Activated T-helper 9 cell treated with anti-CD3 and anti-CD28 coated beads, Interleukin-2, amount 50 U/mL, for 16 hours (primary cell): ENCODE results near the gene DOCK11.
"Not testable (repeated sequence)": the region's sequence is repeated elsewhere in the genome, so short reads cannot be mapped to it uniquely, and the experiment has no call there.

ENCODE experiments used
- DNase-seq: peaks from one replicate; pipeline ENCODE4 v3.0.0-alpha.2; 2020; ENCODE audit warnings: low read depth

DOCK11 gene

GRCh38 chrX:118570209-118570608 lies 74.6 kb downstream of the DOCK11 start:
- no peak for DNase-seq

DNA sequence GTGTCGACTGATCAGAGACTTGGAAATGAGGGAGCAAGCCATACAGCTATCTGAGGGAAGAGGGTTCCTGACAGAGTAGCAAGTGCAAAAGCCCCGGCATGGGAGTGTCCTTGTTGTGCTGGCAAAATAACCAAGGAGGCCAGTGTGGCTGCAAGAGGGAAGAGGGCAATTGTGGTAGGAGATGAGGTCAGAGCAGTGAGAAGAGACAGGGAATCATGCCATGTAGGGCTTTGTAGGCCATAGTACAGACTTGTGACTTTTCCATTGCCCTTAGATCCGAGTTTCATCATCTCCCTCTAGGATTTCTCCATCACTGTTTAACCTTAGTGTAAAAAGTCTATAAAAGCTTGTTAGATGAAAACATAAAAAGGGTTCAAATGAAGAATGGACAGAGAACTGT lies 76.2 kb downstream of the DOCK11 start:
- no peak for DNase-seq

- DNase-seq, result no peak
Observed at GRCh38 chrX:118574666-118575065, 79.1 kb downstream of the DOCK11 start.

DNA sequence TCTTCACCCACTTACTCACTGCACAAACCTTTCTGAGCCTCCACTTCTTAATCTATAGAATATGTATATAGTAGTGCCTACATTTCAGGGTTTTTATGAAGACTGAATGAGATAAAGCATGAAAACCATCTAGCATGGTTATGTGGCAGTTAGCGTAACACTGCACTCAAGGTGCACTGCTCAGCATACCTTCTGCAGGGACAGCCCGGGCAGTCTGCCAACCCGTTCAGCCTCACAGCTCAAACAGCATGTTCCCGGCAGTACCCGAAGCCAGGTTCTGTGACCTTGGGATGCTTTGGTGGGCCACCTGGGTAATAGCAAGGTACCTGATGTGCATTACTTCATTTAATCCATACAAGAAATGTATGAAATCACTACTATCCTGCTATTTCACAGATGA lies 81.4 kb downstream of the DOCK11 start:
- DNase-seq, result no peak

DNA sequence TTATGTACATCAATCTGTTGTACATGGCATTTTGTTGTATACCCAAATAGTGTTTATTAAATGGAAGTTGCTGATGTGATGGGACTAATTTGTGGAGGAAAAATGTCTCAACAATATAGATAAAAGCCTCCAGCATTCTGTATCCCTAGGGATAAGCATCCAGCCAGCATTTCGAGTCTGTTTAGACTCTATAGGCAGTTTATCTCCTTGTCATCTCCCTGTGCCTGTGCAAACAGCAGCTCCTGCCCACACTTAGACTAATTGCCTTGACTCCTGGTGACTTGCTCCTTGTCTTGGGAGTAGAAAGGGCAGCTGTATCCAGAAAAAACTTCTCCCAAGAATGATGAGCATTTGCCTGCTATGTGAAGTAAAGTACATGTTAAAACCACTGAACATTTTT lies 83.8 kb downstream of the DOCK11 start:
- no peak for DNase-seq

- DNase-seq, result not testable (repeated sequence)
Observed at GRCh38 chrX:118582926-118583325, 87.3 kb downstream of the DOCK11 start.

- DNase-seq, result no peak
Observed at GRCh38 chrX:118583781-118584180, 88.2 kb downstream of the DOCK11 start.

DNA sequence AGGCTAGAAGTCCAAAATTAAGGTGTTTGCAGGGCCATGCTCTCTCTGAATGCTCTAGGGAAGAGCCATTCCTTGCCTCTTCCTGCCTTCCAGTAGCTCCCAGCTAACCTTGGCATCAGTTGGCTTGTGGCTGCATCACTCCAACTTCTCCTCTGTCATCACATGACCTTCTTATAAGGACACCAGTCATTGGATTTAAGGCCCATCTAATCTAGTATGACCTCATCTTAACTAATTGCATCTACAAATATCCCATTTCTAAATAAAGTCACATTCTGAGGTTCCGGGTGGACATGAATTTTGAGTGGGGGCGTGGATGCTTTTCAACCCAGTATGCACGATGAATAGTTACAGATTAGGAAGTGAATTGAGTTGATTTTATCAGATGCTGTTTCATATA lies 89.7 kb downstream of the DOCK11 start:
- no peak for DNase-seq

GRCh38 chrX:118586206-118586605 lies 90.6 kb downstream of the DOCK11 start:
- not testable (repeated sequence) for DNase-seq

DNA sequence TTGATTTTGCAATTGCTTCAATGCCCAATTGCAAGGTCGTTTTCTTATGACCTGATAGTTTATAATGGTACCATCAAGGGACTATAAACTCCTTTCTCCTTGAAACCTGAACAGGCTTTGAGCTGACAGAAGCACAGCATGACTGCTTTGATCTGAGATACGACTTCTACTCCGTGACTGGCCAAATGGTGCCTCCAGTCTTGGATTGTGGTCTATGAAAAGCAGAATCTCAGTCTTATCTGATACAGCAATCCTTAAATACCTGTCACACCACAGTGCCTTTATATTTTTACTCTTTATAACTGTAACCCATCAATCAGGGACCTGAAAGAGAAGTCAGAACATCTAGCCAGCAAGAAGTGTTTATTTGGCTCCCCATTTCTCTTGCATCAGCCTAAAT lies 93.1 kb downstream of the DOCK11 start:
- DNase-seq, result no peak

DNA sequence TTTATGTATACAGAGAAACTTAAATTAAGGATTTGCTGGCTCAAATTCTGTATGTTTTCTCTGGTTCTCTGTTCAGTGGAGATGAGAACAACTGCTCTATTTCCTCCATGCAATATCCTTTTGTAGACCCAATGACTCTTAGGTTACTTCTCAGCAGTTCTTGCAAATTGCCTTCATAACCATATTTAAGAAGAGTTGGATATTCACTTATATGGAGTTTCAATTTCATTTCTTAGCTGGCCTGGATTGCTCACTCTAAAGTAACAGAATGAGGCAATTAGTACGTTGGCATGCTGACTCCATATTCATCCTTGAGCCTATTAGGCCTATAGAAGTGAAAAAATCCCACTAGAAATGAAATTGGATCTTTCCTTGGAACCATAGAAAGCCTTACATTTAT lies 93.6 kb downstream of the DOCK11 start:
- DNase-seq, result no peak

GRCh38 chrX:118593407-118593806 lies 97.8 kb downstream of the DOCK11 start:
- no peak for DNase-seq

DNA sequence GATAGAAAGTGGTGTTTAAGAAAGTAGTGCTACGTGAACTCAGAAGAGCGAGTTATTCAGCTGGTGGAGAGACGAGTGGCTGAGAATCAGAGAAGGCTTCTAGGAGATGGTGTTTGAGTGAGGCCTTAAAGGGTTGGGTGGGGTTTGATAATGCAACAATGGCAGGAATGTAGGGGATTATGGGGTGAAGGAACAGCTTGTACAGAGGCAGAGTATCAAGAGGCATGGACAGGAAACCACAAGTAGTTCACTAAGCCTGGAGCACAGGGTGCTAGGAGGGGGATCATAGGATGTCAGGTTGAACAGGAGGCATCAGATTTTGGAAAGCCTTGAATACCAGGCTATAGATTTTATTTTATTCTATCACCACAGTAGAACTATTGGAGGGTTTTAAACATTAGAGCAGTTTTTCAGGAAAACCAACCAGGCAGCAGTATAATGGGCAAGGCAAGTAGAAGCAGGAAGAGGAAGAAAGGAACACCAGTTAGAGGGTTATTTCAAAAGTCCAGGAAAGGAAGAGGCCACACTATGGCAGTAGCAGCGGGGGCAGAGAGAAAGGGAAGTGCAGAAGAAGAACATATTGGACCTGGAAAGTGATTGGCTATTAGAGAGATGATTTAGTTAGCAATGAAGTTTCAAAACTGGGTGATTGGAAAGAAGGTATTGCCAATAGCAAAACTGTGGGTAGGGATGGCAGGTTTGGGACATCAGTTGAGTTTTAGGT lies 99.2 kb downstream of the DOCK11 start:
- DNase-seq, result no peak

DNA sequence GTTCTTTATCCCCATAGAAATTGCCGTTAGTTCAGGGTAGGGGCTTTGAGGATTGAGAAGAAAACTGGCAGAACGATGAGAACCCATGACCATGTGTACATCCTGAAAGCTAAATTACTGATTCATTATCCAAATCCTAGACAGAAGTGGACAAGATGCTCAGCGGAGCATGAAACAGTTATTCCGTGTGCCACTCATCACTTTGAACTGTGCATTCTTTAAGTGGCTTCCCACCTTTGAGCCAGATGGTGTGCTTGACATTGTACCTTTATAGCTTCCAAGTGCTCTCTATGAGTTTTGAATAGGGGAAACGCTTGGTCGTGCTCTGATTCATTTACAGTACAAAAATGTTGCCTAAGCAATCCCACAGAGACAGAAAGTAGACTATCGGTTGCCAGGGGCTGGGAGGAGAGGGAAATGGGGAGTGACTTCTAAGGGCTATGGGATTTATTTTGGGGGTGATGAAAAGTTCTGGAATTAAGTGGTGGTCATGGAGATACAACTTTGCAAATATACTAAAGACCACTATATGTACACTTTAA lies 100.0 kb downstream of the DOCK11 start:
- DNase-seq, result no peak

- DNase-seq, result no peak
Observed at GRCh38 chrX:118596390-118596789, 100.8 kb downstream of the DOCK11 start.

GRCh38 chrX:118603981-118604380 lies 108.4 kb downstream of the DOCK11 start:
- no peak for DNase-seq

- no peak for DNase-seq
Observed at GRCh38 chrX:118612290-118612689, 116.7 kb downstream of the DOCK11 start.

DNA sequence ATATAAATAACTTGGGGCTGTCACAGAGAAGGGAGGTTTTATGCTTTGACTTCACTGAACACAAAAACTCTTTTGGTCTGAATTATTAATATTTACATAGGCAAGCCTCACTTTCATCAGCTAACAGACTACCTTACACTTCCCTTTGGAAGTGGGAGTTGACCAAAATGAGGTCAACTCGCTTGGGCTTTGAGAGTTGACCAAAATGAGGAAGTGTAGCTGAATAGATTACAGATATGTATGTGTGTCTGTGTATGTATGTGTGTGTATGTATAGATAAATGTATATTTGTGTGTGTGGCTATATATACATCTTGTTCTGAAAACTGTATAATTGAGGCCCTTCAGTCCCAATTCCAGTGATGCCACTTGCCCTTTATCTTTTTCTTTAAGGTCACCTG lies 118.5 kb downstream of the DOCK11 start:
- DNase-seq, result no peak

- no peak for DNase-seq
Observed at GRCh38 chrX:118615141-118615540, 119.5 kb downstream of the DOCK11 start.

- DNase-seq, result no peak
Observed at GRCh38 chrX:118621081-118621759, 125.6 kb downstream of the DOCK11 start.

DNA sequence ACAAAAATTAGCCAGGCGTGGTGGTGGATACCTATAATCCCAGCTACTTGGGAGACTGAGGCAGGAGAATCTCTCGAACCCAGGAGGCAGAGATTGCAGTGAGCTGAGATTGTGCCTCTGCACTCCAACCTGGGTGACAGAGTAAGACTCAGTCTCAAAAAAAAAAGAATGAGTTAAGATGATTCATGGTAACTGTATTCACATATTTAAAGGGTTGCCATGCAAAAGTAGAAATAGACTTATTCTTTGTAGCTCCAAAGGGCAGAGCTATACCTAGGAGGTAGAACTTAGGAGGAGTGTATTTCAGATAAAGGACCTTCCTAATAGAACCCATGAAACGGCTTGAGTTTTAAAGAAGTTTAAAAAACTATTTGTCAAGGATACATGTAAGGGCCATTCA lies 127.4 kb downstream of the DOCK11 start:
- no peak for DNase-seq

DNA sequence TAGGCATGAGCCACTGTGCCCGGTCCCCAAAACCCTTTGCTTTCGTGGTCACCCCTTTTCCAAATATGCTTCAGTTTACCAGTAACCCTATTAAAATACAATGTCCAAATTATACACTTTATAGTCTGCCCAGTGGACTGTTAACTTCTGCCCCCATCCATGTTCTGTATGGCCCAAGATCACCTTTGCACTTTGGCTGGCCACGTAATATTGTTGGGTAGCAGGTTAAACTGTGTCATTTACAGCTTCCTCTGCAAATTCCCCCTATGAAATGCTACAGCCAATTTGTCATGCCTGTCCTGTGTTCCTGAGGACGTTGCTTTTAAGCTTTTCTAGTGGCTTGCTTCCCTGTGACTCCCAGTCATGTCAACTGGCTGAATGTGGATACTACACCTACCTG lies 130.7 kb downstream of the DOCK11 start:
- no peak for DNase-seq

- no peak for DNase-seq
Observed at GRCh38 chrX:118627084-118627758, 131.6 kb downstream of the DOCK11 start.
